Measurements from ENCODE around the gene GFOD2. TPM values are rescaled to one million over a fixed set of nuclear protein-coding genes. Genes with fewer than 3 reads are reported as not detected.

Gene GFOD2
- polyA plus RNA-seq, 3 donors = 3.7 to 9.4 (median 3.8) TPM

DNA sequence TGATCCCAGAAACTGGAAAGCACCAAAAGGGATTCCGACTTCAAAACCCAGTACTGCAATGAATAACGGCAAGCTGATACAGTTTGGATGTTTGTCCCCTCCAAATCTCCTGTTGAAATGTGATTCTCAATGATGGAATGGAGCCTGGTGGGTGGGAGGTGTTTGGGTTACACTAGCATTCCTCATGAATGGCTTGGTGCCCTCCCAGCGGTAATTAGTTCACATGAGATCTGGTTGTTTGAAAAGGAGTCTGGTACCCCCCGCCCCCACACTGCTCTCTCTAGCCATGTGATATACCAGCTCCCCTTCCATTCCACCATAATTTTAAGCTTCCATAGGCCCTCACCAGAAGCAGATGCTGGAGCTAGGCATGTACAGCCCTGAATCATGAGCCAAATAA is 47.2 kb upstream of the GFOD2 start:
- Mint-ChIP-seq H3K9me3 (no peaks in the 10 kb centered on the region), H3K27ac (no peak overlapping the region), H3K36me3 (peaks cover 37% of the 10 kb centered on the region in 2 donors), H3K27me3 (ENCODE audit: low read depth in 3 of 3) (no peaks in the 10 kb centered on the region), H3K4me1 (no peaks in the 10 kb centered on the region), H3K4me3 (no peak overlapping the region)
- H3K9me3 ChIP-seq (replicated peaks in 1 of 2; ENCODE audit: control insufficient read depth in 1 of 2, insufficient read depth in 1 of 2, low read length in 2 of 2) = no peaks in the 10 kb centered on the region
- H3K79me2 ChIP-seq (ENCODE audit: insufficient read depth, low read length) = no peaks in the 10 kb centered on the region
- H3K27me3 ChIP-seq (ENCODE audit: control insufficient read depth in 2 of 2, insufficient read depth in 2 of 2, low read length in 2 of 2) = no peaks in the 10 kb centered on the region
- H3K27ac ChIP-seq (ENCODE audit: low read depth in 1 of 2, low read length in 2 of 2) = no peak overlapping the region
- no peak overlapping the region for H3K4me2 ChIP-seq (replicated peaks; ENCODE audit: extremely low read depth, low read length, poor library complexity, severe bottlenecking)
- no peak overlapping the region for H3K4me3 ChIP-seq (replicated peaks in 1 of 3; ENCODE audit: low read depth in 2 of 3, low read length in 3 of 3)
- H3K36me3 ChIP-seq (replicated peaks in 1 of 2; ENCODE audit: control insufficient read depth in 1 of 2, insufficient read depth in 2 of 2, low read length in 2 of 2) = peaks cover 28 to 55% of the 10 kb centered on the region in 2 donors
- TF ChIP-seq, protein P1, sequence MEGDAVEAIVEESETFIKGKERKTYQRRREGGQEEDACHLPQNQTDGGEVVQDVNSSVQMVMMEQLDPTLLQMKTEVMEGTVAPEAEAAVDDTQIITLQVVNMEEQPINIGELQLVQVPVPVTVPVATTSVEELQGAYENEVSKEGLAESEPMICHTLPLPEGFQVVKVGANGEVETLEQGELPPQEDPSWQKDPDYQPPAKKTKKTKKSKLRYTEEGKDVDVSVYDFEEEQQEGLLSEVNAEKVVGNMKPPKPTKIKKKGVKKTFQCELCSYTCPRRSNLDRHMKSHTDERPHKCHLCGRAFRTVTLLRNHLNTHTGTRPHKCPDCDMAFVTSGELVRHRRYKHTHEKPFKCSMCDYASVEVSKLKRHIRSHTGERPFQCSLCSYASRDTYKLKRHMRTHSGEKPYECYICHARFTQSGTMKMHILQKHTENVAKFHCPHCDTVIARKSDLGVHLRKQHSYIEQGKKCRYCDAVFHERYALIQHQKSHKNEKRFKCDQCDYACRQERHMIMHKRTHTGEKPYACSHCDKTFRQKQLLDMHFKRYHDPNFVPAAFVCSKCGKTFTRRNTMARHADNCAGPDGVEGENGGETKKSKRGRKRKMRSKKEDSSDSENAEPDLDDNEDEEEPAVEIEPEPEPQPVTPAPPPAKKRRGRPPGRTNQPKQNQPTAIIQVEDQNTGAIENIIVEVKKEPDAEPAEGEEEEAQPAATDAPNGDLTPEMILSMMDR (IDR thresholded peaks at IDR 0.05) = no peak
- no peak overlapping the region for H2AFZ ChIP-seq (ENCODE audit: insufficient read depth, low read depth, low read length, poor library complexity, severe bottlenecking)
- H4K20me1 ChIP-seq (ENCODE audit: insufficient read depth, low read length) = peaks cover 4% of the 10 kb centered on the region
- no peaks in the 10 kb centered on the region for H3K4me1 ChIP-seq (ENCODE audit: control insufficient read depth in 1 of 2, insufficient read depth in 2 of 2, low read length in 2 of 2)
- intact Hi-C loops (cut with micrococcal nuclease) = no loop called here
- WGBS (ENCODE audit: insufficient coverage) = 100% methylated on average over 2 of the region's 4 CpGs
- no peak for DNase-seq
- no peak overlapping the region for H3K9ac ChIP-seq (ENCODE audit: insufficient read depth, low read length, poor library complexity, severe bottlenecking)

DNA sequence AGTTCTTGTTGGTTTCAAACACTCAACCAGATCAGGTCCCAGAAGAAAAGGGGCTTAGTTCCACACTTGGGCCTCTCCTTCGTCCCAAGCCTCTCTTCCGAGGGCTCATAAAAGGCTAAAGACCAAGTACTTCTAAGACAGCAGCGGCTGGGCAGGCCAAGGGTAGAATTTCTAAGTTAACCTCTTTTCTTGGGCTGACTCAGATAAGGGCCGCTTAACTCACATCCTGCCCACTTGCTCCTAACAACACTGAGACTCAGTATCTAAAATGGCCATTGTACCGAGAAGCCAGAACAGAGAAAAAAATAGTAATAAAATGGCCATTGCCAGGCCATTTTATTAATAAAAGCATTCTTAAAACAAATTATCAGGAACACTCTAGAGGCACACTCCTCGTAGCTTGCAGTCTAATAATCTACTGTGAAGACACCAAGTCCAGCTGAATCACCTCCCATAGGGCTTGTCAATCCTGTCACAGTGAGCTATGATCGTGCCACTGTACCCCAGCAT is 45.1 kb upstream of the GFOD2 start:
- DNase-seq = no peak
- intact Hi-C loops (cut with micrococcal nuclease) = no loop called here
- WGBS (ENCODE audit: insufficient coverage) = 90% methylated on average over 3 of the region's 7 CpGs
- H3K27ac Mint-ChIP-seq = no peak overlapping the region
- no peak overlapping the region for H3K4me3 Mint-ChIP-seq
- Histone ChIP-seq H2AFZ (ENCODE audit: insufficient read depth, low read depth, low read length, poor library complexity, severe bottlenecking) (no peak overlapping the region), H3K27me3 (ENCODE audit: control insufficient read depth in 2 of 2, insufficient read depth in 2 of 2, low read length in 2 of 2) (no peaks in the 10 kb centered on the region), H3K27ac (ENCODE audit: low read depth in 1 of 2, low read length in 2 of 2) (no peak overlapping the region), H3K4me1 (ENCODE audit: control insufficient read depth in 1 of 2, insufficient read depth in 2 of 2, low read length in 2 of 2) (no peaks in the 10 kb centered on the region), H3K9ac (ENCODE audit: insufficient read depth, low read length, poor library complexity, severe bottlenecking) (no peak overlapping the region), H3K9me3 (replicated peaks in 1 of 2; ENCODE audit: control insufficient read depth in 1 of 2, insufficient read depth in 1 of 2, low read length in 2 of 2) (no peaks in the 10 kb centered on the region), H3K79me2 (ENCODE audit: insufficient read depth, low read length) (no peaks in the 10 kb centered on the region), H3K36me3 (replicated peaks in 1 of 2; ENCODE audit: control insufficient read depth in 1 of 2, insufficient read depth in 2 of 2, low read length in 2 of 2) (peaks cover 20 to 47% of the 10 kb centered on the region in 2 donors), H4K20me1 (ENCODE audit: insufficient read depth, low read length) (peaks cover 16% of the 10 kb centered on the region), H3K4me3 (replicated peaks in 1 of 3; ENCODE audit: low read depth in 2 of 3, low read length in 3 of 3) (no peak overlapping the region), H3K4me2 (replicated peaks; ENCODE audit: extremely low read depth, low read length, poor library complexity, severe bottlenecking) (no peak overlapping the region)
- TF ChIP-seq, protein P1 (IDR thresholded peaks at IDR 0.05) = no peak
- peaks cover 5% of the 10 kb centered on the region for H3K4me1 Mint-ChIP-seq
- peaks cover 0 to 2% (median 0%) of the 10 kb centered on the region in 3 donors for H3K27me3 Mint-ChIP-seq (ENCODE audit: low read depth in 3 of 3)
- H3K36me3 Mint-ChIP-seq = peaks cover 32 to 36% of the 10 kb centered on the region in 2 donors
- no peaks in the 10 kb centered on the region for H3K9me3 Mint-ChIP-seq
